ENCODE results near the gene CLIC3. TPM values are rescaled to one million over a fixed set of nuclear protein-coding genes. Genes with fewer than 3 reads are reported as not detected.
A peak's percentile ranks its signal among the peaks of the same experiment; 100 is the strongest.

CLIC3 gene
- total RNA-seq, 1 donor from 2014 or later, result 49.3 TPM

GRCh38 chr9:136978865-136979544 is 17.4 kb downstream of the CLIC3 start:
- Histone ChIP-seq H3K27ac (no peak overlapping the region), H3K9me3 (no peaks in the 10 kb centered on the region), H3K4me1 (peaks cover 54% of the 10 kb centered on the region), H3K36me3 (no peaks in the 10 kb centered on the region), H3K4me3 (no peak overlapping the region), H3K27me3 (ENCODE audit: low read depth) (no peaks in the 10 kb centered on the region)
- ATAC-seq (no peak), DNase-seq (no peak)
- intact Hi-C loops (cut with DNase I), result no loop called here
- no peak for TF ChIP-seq CTCF (IDR thresholded peaks at IDR 0.05)

GRCh38 chr9:136978073-136978864 is 18.1 kb downstream of the CLIC3 start:
- Histone ChIP-seq H3K4me3 (peak overlapping the region; percentile 55), H3K27me3 (ENCODE audit: low read depth) (no peaks in the 10 kb centered on the region), H3K9me3 (no peaks in the 10 kb centered on the region), H3K27ac (peak overlapping the region; percentile 66), H3K4me1 (peaks cover 56% of the 10 kb centered on the region), H3K36me3 (no peaks in the 10 kb centered on the region)
- intact Hi-C loops (cut with DNase I), result no loop called here
- no peak for TF ChIP-seq CTCF (IDR thresholded peaks at IDR 0.05)
- DNase-seq (peak; percentile 81), ATAC-seq (peak; percentile 59 to 68)

- ATAC-seq, result peak; percentile 0 to 12
- H3K27ac ChIP-seq, result peak overlapping the region; percentile 66
- TF ChIP-seq CTCF (IDR thresholded peaks at IDR 0.05), result no peak
- H3K4me3 ChIP-seq, result peak overlapping the region; percentile 55
- no peak for DNase-seq
- intact Hi-C loops (cut with DNase I), result no loop called here
- H3K9me3 ChIP-seq, result no peaks in the 10 kb centered on the region
- no peaks in the 10 kb centered on the region for H3K27me3 ChIP-seq (ENCODE audit: low read depth)
- H3K36me3 ChIP-seq, result no peaks in the 10 kb centered on the region
- peaks cover 51% of the 10 kb centered on the region for H3K4me1 ChIP-seq
Observed at GRCh38 chr9:136977649-136978072, 18.7 kb downstream of the CLIC3 start.

- Histone ChIP-seq H3K27ac (peak within 1 kb of the TSS; percentile 66), H3K36me3 (no peaks in the 10 kb centered on the region), H3K27me3 (ENCODE audit: low read depth) (no peaks in the 10 kb centered on the region), H3K4me1 (peaks cover 51% of the 10 kb centered on the region), H3K4me3 (peak within 1 kb of the TSS; percentile 55), H3K9me3 (no peaks in the 10 kb centered on the region)
- intact Hi-C loops (cut with DNase I), result no loop called here
- TF ChIP-seq CTCF (IDR thresholded peaks at IDR 0.05), result no peak
- ATAC-seq, result peak in 1 of 2 donors; percentile 20
- DNase-seq, result no peak
Observed at GRCh38 chr9:136977223-136977622, 19.1 kb downstream of the CLIC3 start, which contains the start of gene PTGDS. TSS of gene PTGDS (plus strand) at chr9:136977504. CDS start at chr9:136977579, 75 bp downstream.

- Histone ChIP-seq H3K9me3 (no peaks in the 10 kb centered on the region), H3K36me3 (no peaks in the 10 kb centered on the region), H3K4me3 (peak overlapping the region; percentile 28), H3K27ac (peak overlapping the region; percentile 66), H3K27me3 (ENCODE audit: low read depth) (no peaks in the 10 kb centered on the region), H3K4me1 (peaks cover 43% of the 10 kb centered on the region)
- ATAC-seq (no peak), DNase-seq (peak; percentile 66)
- intact Hi-C loops (cut with DNase I), result no loop called here
- TF ChIP-seq CTCF (IDR thresholded peaks at IDR 0.05), result peak; percentile 49
Observed at GRCh38 chr9:136975644-136976043, 20.7 kb downstream of the CLIC3 start.

Measured in lower lobe of right lung (tissue), 2 donors.